Mesenchymal stem cell (in vitro differentiated cells and primary cell): ENCODE data around the gene CCAR1.
"Not testable (repeated sequence)": the region's sequence is repeated elsewhere in the genome, so short reads cannot be mapped to it uniquely, and the experiment has no call there.

Experiments used
- DNase-seq: peaks from one replicate; pipeline ENCODE4 v3.0.0-alpha.2; 2013
- H2AFZ ChIP-seq: one replicate; pipeline ENCODE4 v1.6.1; 2013; ENCODE audit warnings: low read depth, mild to moderate bottlenecking, control low read depth, inconsistent platforms, low read length, moderate library complexity
- H2AK5ac ChIP-seq: 2 replicates; pipeline ENCODE4 v1.6.1; 2013; ENCODE audit warnings: low read length, moderate library complexity, mild to moderate bottlenecking, inconsistent platforms; ENCODE audit not compliant: severe bottlenecking
- H2BK120ac ChIP-seq: one replicate; pipeline ENCODE4 v1.6.1; 2013; ENCODE audit warnings: low read depth, mild to moderate bottlenecking, inconsistent platforms, low read length, moderate library complexity
- H2BK12ac ChIP-seq, 2 experiments: one replicate each; pipeline ENCODE4 v1.6.1; 2013; ENCODE audit warnings: inconsistent platforms in 2 of 2, low read length in 2 of 2, mild to moderate bottlenecking in 2 of 2, moderate library complexity in 2 of 2, control low read depth in 1 of 2
- H2BK15ac ChIP-seq: one replicate; pipeline ENCODE4 v1.6.1; 2013; ENCODE audit warnings: mild to moderate bottlenecking, low read depth, inconsistent platforms; ENCODE audit not compliant: poor library complexity, severe bottlenecking
- H2BK5ac ChIP-seq: 2 replicates; pipeline ENCODE4 v1.6.1; 2013; ENCODE audit warnings: low read depth, mild to moderate bottlenecking, low read length, control low read depth, inconsistent platforms; ENCODE audit not compliant: poor library complexity, severe bottlenecking
- H3K14ac ChIP-seq, 2 experiments: one replicate each; pipeline ENCODE4 v1.6.1; 2013; ENCODE audit warnings: inconsistent platforms in 2 of 2, low read length in 2 of 2, control low read depth in 1 of 2, mild to moderate bottlenecking in 1 of 2, moderate library complexity in 1 of 2
- H3K18ac ChIP-seq, 2 experiments: one replicate each; pipeline ENCODE4 v1.6.1; 2013; ENCODE audit warnings: inconsistent platforms in 2 of 2, low read length in 2 of 2, control low read depth in 1 of 2, low read depth in 1 of 2, mild to moderate bottlenecking in 1 of 2
- H3K23ac ChIP-seq, 2 experiments: one replicate each; pipeline ENCODE4 v1.6.1; 2013; ENCODE audit warnings: inconsistent platforms in 2 of 2, low read length in 2 of 2, mild to moderate bottlenecking in 2 of 2, moderate library complexity in 2 of 2, control low read depth in 1 of 2
- H3K27ac ChIP-seq: 2 replicates; pipeline ENCODE4 v1.5.1; 2013; ENCODE audit warnings: mild to moderate bottlenecking, moderate library complexity, low read length, control low read depth, inconsistent platforms; ENCODE audit not compliant: poor library complexity, severe bottlenecking
- H3K27me3 ChIP-seq, 2 experiments: 2 replicates each; pipeline versions ENCODE4 v1.6.1 to v1.7.0; 2013; ENCODE audit warnings: low read length in 2 of 2, mild to moderate bottlenecking in 2 of 2, moderate library complexity in 2 of 2, control low read depth in 1 of 2, inconsistent platforms in 1 of 2; ENCODE audit not compliant: control insufficient read depth in 1 of 2, insufficient read depth in 1 of 2
- H3K36me3 ChIP-seq, 2 experiments: 2 replicates each; pipeline versions ENCODE4 v1.6.1 to v1.7.0; 2013; ENCODE audit warnings: low read length in 2 of 2, control low read depth in 1 of 2, inconsistent platforms in 1 of 2, low read depth in 1 of 2, mild to moderate bottlenecking in 1 of 2; ENCODE audit not compliant: insufficient read depth in 2 of 2, control insufficient read depth in 1 of 2
- H3K4ac ChIP-seq, 2 experiments: one replicate each; pipeline ENCODE4 v1.6.1; 2013; ENCODE audit warnings: inconsistent platforms in 2 of 2, low read length in 2 of 2, mild to moderate bottlenecking in 2 of 2, moderate library complexity in 2 of 2, control low read depth in 1 of 2, low read depth in 1 of 2
- H3K4me1 ChIP-seq: 2 replicates; pipeline ENCODE4 v1.6.1; 2013; ENCODE audit warnings: low read depth, low read length, control low read depth; ENCODE audit not compliant: control insufficient read depth, insufficient read depth
- H3K4me2 ChIP-seq: 2 replicates; pipeline ENCODE4 v1.6.1; 2013; ENCODE audit warnings: low read length, mild to moderate bottlenecking, inconsistent platforms; ENCODE audit not compliant: poor library complexity, severe bottlenecking
- H3K4me3 ChIP-seq, 2 experiments: 2 replicates each; pipeline versions ENCODE4 v1.5.1 to v1.7.0; 2013; ENCODE audit warnings: low read length in 2 of 2, mild to moderate bottlenecking in 2 of 2, control low read depth in 1 of 2, low read depth in 1 of 2; ENCODE audit not compliant: insufficient read depth in 1 of 2
- H3K79me1 ChIP-seq: replicated peaks from 2 replicates; pipeline ENCODE4 v1.6.1; 2013; ENCODE audit warnings: mild to moderate bottlenecking, control low read depth, low read length, inconsistent platforms; ENCODE audit not compliant: poor library complexity, severe bottlenecking
- H3K9ac ChIP-seq: 2 replicates; pipeline ENCODE4 v1.7.0; 2013; ENCODE audit warnings: mild to moderate bottlenecking, low read length, moderate library complexity
- H3K9me3 ChIP-seq: 2 replicates; pipeline ENCODE4 v1.7.0; 2013; ENCODE audit warnings: mild to moderate bottlenecking, low read length; ENCODE audit not compliant: control insufficient read depth
- H4K8ac ChIP-seq: one replicate; pipeline ENCODE4 v1.6.1; 2013; ENCODE audit warnings: inconsistent platforms, mild to moderate bottlenecking, low read length, moderate library complexity
- H4K91ac ChIP-seq: one replicate; pipeline ENCODE4 v1.6.1; 2013; ENCODE audit warnings: mild to moderate bottlenecking, low read length, inconsistent platforms
- WGBS: methylation state at CpG from one replicate; pipeline ENCODE4 v1.1.7; 2013; ENCODE audit warnings: mixed read lengths; 5-methylcytosine and 5-hydroxymethylcytosine counted together

CCAR1 gene

DNA sequence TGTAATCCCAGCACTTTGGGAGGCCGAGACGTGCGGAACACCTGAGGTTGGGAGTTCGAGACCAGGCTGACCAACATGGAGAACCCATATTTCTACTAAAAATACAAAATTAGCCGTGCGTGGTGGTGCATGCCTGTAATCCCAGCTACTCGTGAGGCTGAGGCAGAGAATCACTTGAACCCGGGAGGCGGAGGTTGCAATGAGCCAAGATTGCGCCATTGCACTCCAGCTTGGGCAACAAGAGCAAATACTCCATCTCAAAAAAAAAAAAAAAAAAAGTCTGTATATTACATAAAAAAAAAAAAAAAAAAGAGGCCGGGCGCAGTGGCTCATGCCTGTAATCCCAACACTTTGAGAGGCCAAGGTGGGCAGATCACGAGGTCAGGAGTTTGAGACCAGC lies 8.0 kb upstream of the CCAR1 start:
- not testable (repeated sequence) for H2AK5ac ChIP-seq, H3K18ac ChIP-seq, H2BK120ac ChIP-seq, H3K23ac ChIP-seq, H3K79me1 ChIP-seq, H3K27ac ChIP-seq, H3K4me2 ChIP-seq, H3K4me3 ChIP-seq, H2BK5ac ChIP-seq, DNase-seq, H2BK12ac ChIP-seq, H3K36me3 ChIP-seq, H3K14ac ChIP-seq, H2AFZ ChIP-seq, H3K4ac ChIP-seq, H4K8ac ChIP-seq, H3K9me3 ChIP-seq, H3K27me3 ChIP-seq, H2BK15ac ChIP-seq, H4K91ac ChIP-seq, H3K4me1 ChIP-seq, H3K9ac ChIP-seq
- WGBS = over 99% methylated on average over 8 of the region's 13 CpGs

DNA sequence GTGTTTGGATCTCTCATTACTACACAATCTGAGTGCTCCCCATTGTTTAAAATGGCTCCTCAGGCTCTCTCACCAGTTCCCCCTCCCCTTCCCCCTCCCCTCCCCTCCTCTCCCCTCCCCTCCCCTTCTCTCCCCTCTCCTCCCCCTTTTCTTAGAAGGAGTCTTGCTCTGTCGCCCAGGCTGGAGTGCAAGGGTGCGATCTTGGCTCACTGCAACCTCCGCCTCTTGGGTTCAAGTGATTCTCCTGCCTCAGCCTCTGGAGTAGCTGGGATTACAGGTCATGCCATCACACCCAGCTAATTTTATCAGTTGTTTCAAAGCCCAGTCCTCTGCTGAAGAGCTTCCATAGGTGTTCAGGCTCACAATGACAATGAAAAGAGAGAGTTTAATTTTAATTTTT lies 3.6 kb upstream of the CCAR1 start:
- H2AFZ ChIP-seq = no peak overlapping the region
- H3K36me3 ChIP-seq = no peaks in the 10 kb centered on the region
- no peaks in the 10 kb centered on the region for H3K4me1 ChIP-seq
- H2BK12ac ChIP-seq = no peak overlapping the region
- no peak overlapping the region for H2BK15ac ChIP-seq
- H3K23ac ChIP-seq = no peak overlapping the region
- no peak overlapping the region for H3K9ac ChIP-seq
- no peak overlapping the region for H3K27ac ChIP-seq
- no peak overlapping the region for H2BK5ac ChIP-seq
- no peaks in the 10 kb centered on the region for H3K27me3 ChIP-seq
- no peak overlapping the region for H3K18ac ChIP-seq
- no peak overlapping the region for H4K91ac ChIP-seq
- H2AK5ac ChIP-seq = no peak overlapping the region
- no peaks in the 10 kb centered on the region for H3K79me1 ChIP-seq
- no peak overlapping the region for H3K4me3 ChIP-seq
- no peak overlapping the region for H3K4me2 ChIP-seq
- no peak for DNase-seq
- no peak overlapping the region for H3K14ac ChIP-seq
- H3K4ac ChIP-seq = no peak overlapping the region
- no peak overlapping the region for H2BK120ac ChIP-seq
- 98% methylated on average over 3 of the region's 3 CpGs for WGBS
- H3K9me3 ChIP-seq = no peaks in the 10 kb centered on the region
- H4K8ac ChIP-seq = no peak overlapping the region

DNA sequence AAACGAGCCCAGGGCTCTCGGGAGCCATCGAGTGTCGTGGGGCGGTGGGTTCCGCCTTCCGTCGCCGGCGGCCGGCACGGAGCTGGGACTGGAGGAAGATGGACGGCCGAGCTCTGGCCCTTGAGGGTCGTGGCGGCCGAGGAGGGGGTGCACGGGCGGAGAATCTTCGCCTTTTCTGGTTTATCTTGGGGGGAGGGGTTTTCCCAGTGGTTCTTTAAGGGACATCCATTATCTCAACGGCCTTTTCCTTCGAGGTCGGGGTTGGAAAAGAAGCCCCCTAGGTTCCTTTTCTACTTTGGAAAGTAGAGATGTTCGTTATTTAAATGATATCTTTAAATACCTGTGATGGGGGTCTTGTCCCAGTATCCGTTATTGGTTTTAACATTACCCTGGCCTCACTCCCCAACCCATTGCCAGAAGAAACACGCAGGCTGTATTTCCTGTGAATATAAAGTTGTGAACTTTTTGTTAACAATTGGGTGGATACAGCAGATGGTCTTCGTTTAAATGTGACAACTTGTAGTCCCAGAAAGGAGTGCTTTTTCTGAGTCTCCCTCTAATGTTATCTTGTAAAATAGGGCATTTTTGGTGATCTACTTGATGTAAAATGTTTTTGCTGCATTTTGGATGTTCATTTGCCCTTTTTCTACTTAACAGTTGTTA lies 765 bp downstream of the CCAR1 start:
- peak overlapping the region; percentile 95 for H4K8ac ChIP-seq
- H3K4me2 ChIP-seq = peak overlapping the region; percentile 51
- H2BK120ac ChIP-seq = peak overlapping the region; percentile 89
- peak overlapping the region in 1 of 2 experiments; percentile 97 for H3K14ac ChIP-seq
- peak overlapping the region; percentile 95 for H4K91ac ChIP-seq
- WGBS = under 1% methylated on average over 25 of the region's 27 CpGs
- H3K27me3 ChIP-seq = no peaks in the 10 kb centered on the region
- peaks cover 4% of the 10 kb centered on the region for H3K4me1 ChIP-seq
- peaks cover 5% of the 10 kb centered on the region for H3K79me1 ChIP-seq
- H2BK12ac ChIP-seq = peak overlapping the region; percentile 54 to 60
- peak overlapping the region in 1 of 2 experiments; percentile 80 for H3K23ac ChIP-seq
- peak; percentile 30 for DNase-seq
- peak overlapping the region; percentile 97 to 99 for H3K4me3 ChIP-seq
- H3K36me3 ChIP-seq = peaks cover 26% of the 10 kb centered on the region in 2 experiments
- H3K4ac ChIP-seq = peak overlapping the region; percentile 98 to 100
- peak overlapping the region; percentile 98 for H2BK5ac ChIP-seq
- peak overlapping the region; percentile 98 for H3K18ac ChIP-seq
- H3K9me3 ChIP-seq = no peaks in the 10 kb centered on the region
- peak overlapping the region; percentile 98 for H3K9ac ChIP-seq
- H2AK5ac ChIP-seq = peak overlapping the region; percentile 77
- H2AFZ ChIP-seq = peak overlapping the region; percentile 42
- peak overlapping the region; percentile 67 for H2BK15ac ChIP-seq
- H3K27ac ChIP-seq = peak overlapping the region; percentile 23

DNA sequence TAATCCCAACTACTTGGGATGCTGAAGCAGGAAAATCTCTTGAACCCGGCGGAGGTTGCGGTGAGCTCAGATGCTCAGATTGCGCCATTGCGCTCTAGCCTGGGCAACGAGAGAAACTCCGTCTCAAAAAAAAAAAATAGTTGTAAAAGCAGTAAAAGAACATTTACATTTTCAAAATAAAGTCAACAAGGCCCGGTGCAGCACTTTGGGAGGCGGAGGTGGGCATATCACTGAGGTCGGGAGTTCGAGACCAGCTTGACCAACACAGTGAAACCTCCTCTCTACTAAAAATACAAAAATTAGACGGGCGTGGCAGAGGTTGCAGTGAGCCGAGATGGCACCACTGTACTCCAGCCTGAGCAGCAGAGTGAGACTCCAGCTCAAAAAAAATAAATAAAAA lies 4.0 kb downstream of the CCAR1 start:
- WGBS = 97% methylated on average over 13 of the region's 14 CpGs

More for the DNA sequence above, 4.0 kb downstream of the CCAR1 start:
- Histone ChIP-seq H2BK120ac (no peak overlapping the region), H2BK12ac (no peak overlapping the region), H4K8ac (no peak overlapping the region), H2AK5ac (no peak overlapping the region), H3K4me2 (no peak overlapping the region), H3K36me3 (peaks cover 40 to 54% of the 10 kb centered on the region in 2 experiments), H3K18ac (no peak overlapping the region), H3K4me3 (no peak overlapping the region), H3K9ac (no peak overlapping the region), H3K27me3 (no peaks in the 10 kb centered on the region), H3K4ac (no peak overlapping the region), H3K23ac (no peak overlapping the region), H3K9me3 (no peaks in the 10 kb centered on the region), H2BK5ac (no peak overlapping the region), H3K14ac (no peak overlapping the region), H2BK15ac (no peak overlapping the region), H3K4me1 (peaks cover 4% of the 10 kb centered on the region), H4K91ac (no peak overlapping the region), H3K79me1 (peaks cover 9% of the 10 kb centered on the region), H3K27ac (no peak overlapping the region), H2AFZ (no peak overlapping the region)
- DNase-seq = no peak
